ENCODE data around the gene CDH20.

Gene CDH20

GRCh38 chr18:61323951-61324350 lies 9.3 kb upstream of the CDH20 start:
- DNase-seq (ENCODE audit: insufficient read length, low spot score) (no peak), FAIRE-seq (no peak)
- no peak for TF ChIP-seq SPI1 (IDR thresholded peaks at IDR 0.05; ENCODE audit: low read depth, low read length)
- TF ChIP-seq TAF1 (IDR thresholded peaks at IDR 0.05; ENCODE audit: low read depth, low read length) = no peak
- TF ChIP-seq PAX5 (IDR thresholded peaks at IDR 0.05; ENCODE audit: insufficient read depth, low read length, severe bottlenecking) = no peak
- no peak for TF ChIP-seq POU2F2 (IDR thresholded peaks at IDR 0.05; ENCODE audit: low read depth, low read length)
- no peak for TF ChIP-seq POLR2AphosphoS5 (IDR thresholded peaks at IDR 0.05; ENCODE audit: low read depth, low read length)
- TF ChIP-seq POLR2A (IDR thresholded peaks at IDR 0.05; ENCODE audit: low read depth, low read length) = no peak

- DNase-seq (ENCODE audit: insufficient read length, low spot score) (no peak), FAIRE-seq (no peak)
- TF ChIP-seq SPI1 (IDR thresholded peaks at IDR 0.05; ENCODE audit: low read depth, low read length) = no peak
- no peak for TF ChIP-seq POU2F2 (IDR thresholded peaks at IDR 0.05; ENCODE audit: low read depth, low read length)
- TF ChIP-seq TAF1 (IDR thresholded peaks at IDR 0.05; ENCODE audit: low read depth, low read length) = no peak
- TF ChIP-seq POLR2A (IDR thresholded peaks at IDR 0.05; ENCODE audit: low read depth, low read length) = no peak
- no peak for TF ChIP-seq POLR2AphosphoS5 (IDR thresholded peaks at IDR 0.05; ENCODE audit: low read depth, low read length)
- TF ChIP-seq PAX5 (IDR thresholded peaks at IDR 0.05; ENCODE audit: insufficient read depth, low read length, severe bottlenecking) = no peak
These were observed 6.8 kb upstream of the CDH20 start for GRCh38 chr18:61326407-61326806.

DNA sequence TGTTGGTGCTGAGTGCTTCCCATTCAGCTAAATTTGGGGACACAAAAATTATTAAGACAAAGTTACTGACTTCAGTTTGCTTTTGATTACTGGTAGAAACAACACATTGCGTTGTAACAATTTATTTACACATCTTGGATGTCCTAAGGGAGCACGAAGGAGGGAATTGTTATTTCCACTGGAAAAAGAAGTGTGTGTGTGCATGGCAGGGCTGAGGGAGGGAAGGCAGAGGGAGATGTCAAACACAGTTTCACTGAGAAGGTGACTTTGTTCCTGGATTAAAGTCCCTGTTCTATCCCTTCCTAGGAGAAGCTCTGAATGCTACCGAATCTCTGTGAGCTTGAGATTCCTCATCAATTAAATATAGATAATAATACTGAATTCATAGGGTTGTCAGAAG lies 3.8 kb upstream of the CDH20 start:
- no peak for DNase-seq (ENCODE audit: insufficient read length, low spot score)
- no peak for FAIRE-seq
- TF ChIP-seq TAF1 (IDR thresholded peaks at IDR 0.05; ENCODE audit: low read depth, low read length) (no peak), POLR2AphosphoS5 (IDR thresholded peaks at IDR 0.05; ENCODE audit: low read depth, low read length) (no peak), SPI1 (IDR thresholded peaks at IDR 0.05; ENCODE audit: low read depth, low read length) (no peak), POLR2A (IDR thresholded peaks at IDR 0.05; ENCODE audit: low read depth, low read length) (no peak), POU2F2 (IDR thresholded peaks at IDR 0.05; ENCODE audit: low read depth, low read length) (no peak), PAX5 (IDR thresholded peaks at IDR 0.05; ENCODE audit: insufficient read depth, low read length, severe bottlenecking) (no peak)

DNA sequence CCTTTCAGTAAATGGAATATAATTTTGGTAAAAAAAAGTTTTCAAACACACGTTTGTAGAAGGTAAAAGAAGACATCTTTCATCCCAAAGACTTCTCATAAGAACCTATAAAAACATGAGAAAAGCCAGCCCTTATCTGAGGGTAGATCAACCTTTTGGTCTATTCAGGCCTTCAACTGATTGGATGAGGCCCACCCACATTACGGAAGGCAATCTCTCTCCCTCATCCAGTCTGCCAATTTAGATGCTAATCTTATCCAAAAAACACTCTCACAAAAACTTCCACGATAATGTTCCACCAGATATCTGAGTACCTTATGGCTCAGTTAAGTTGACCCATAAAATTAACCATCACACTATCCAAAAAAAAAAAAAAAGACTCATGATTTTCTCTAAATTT lies 2.2 kb upstream of the CDH20 start:
- TF ChIP-seq PAX5 (IDR thresholded peaks at IDR 0.05; ENCODE audit: insufficient read depth, low read length, severe bottlenecking) = no peak
- DNase-seq (ENCODE audit: insufficient read length, low spot score) = no peak
- no peak for FAIRE-seq

- FAIRE-seq (no peak), DNase-seq (ENCODE audit: insufficient read length, low spot score) (no peak)
These were observed 688 bp downstream of the CDH20 start for GRCh38 chr18:61333746-61334490.

DNA sequence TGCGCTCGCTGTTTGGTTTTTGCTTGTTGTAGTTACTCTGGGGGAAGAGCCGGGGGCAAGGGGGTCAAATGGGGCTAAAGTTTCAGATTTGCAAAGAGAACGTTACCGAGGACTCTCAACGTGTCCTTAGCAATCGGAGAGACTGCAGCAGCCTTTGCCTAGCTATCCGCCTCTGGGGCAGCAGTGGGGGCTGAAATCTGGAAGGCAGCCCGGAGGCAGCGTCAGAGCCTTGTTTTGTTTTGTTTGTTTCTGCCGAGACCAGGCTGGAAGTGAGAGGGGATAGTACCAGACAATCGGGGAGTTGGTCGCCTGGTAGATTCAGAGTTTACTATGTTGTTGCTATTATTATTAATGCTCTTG lies 1.2 kb downstream of the CDH20 start:
- DNase-seq (ENCODE audit: insufficient read length, low spot score) (no peak), FAIRE-seq (no peak)
- TF ChIP-seq SPI1 (IDR thresholded peaks at IDR 0.05; ENCODE audit: low read depth, low read length) (no peak), POLR2AphosphoS5 (IDR thresholded peaks at IDR 0.05; ENCODE audit: low read depth, low read length) (no peak), TAF1 (IDR thresholded peaks at IDR 0.05; ENCODE audit: low read depth, low read length) (no peak), POU2F2 (IDR thresholded peaks at IDR 0.05; ENCODE audit: low read depth, low read length) (no peak), PAX5 (IDR thresholded peaks at IDR 0.05; ENCODE audit: insufficient read depth, low read length, severe bottlenecking) (no peak), POLR2A (IDR thresholded peaks at IDR 0.05; ENCODE audit: low read depth, low read length) (no peak)

More at GRCh38 chr18:61333746-61334490, 688 bp downstream of the CDH20 start:
- no peak for TF ChIP-seq POLR2A (IDR thresholded peaks at IDR 0.05; ENCODE audit: low read depth, low read length)
- no peak for TF ChIP-seq POLR2AphosphoS5 (IDR thresholded peaks at IDR 0.05; ENCODE audit: low read depth, low read length)

- no peak for FAIRE-seq
- DNase-seq (ENCODE audit: insufficient read length, low spot score) = no peak
These were observed 1.9 kb downstream of the CDH20 start for GRCh38 chr18:61334951-61335683.

DNA sequence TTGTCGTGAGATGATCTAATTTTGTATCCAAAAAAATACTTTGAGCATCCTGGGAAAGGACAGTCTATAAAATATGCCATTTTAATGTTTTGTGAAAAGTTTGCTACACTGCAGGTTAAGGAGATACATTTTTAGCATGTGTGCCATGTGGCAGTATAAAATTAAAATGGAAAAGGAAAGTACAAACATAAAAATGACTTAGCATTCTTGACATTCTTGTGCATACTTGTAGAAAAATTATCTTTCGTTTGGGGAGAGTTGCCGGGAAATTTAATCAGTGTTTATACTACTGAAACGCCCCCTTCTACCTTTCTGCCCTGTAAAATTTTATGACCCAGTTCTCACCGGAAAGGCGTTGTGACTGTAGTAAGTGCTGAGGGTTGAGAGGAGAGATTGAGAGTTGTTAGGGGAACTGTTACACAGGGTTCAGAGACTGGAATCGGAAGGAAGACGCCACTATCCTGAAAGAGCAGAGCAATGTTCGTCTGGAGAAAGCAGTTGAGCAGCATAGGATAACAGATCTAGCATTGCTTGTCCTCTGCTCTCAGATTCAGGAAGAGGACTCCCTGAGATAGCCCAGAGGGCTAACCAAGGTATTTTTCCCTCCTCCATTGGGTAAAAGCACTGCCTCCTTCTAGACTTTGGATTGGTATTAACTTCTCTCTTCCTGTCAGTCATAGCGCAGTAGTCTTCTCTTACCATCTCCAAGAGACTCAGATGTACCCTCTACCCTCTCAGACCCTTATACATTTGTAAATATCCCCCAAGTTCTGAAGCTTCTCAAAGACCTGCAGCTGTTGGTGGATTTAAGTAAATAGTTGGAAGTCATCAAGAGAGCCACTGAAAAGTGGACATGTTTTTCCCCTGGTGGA lies 2.7 kb downstream of the CDH20 start:
- FAIRE-seq (no peak), DNase-seq (ENCODE audit: insufficient read length, low spot score) (no peak)
- TF ChIP-seq POLR2AphosphoS5 (IDR thresholded peaks at IDR 0.05; ENCODE audit: low read depth, low read length) (no peak), POU2F2 (IDR thresholded peaks at IDR 0.05; ENCODE audit: low read depth, low read length) (no peak), TAF1 (IDR thresholded peaks at IDR 0.05; ENCODE audit: low read depth, low read length) (no peak), SPI1 (IDR thresholded peaks at IDR 0.05; ENCODE audit: low read depth, low read length) (no peak), PAX5 (IDR thresholded peaks at IDR 0.05; ENCODE audit: insufficient read depth, low read length, severe bottlenecking) (no peak), POLR2A (IDR thresholded peaks at IDR 0.05; ENCODE audit: low read depth, low read length) (no peak)

More at GRCh38 chr18:61334951-61335683, 1.9 kb downstream of the CDH20 start:
- no peak for TF ChIP-seq POLR2A (IDR thresholded peaks at IDR 0.05; ENCODE audit: low read depth, low read length)
- TF ChIP-seq POU2F2 (IDR thresholded peaks at IDR 0.05; ENCODE audit: low read depth, low read length) = no peak
- TF ChIP-seq POLR2AphosphoS5 (IDR thresholded peaks at IDR 0.05; ENCODE audit: low read depth, low read length) = no peak
- no peak for TF ChIP-seq PAX5 (IDR thresholded peaks at IDR 0.05; ENCODE audit: insufficient read depth, low read length, severe bottlenecking)
- TF ChIP-seq TAF1 (IDR thresholded peaks at IDR 0.05; ENCODE audit: low read depth, low read length) = no peak
- no peak for TF ChIP-seq SPI1 (IDR thresholded peaks at IDR 0.05; ENCODE audit: low read depth, low read length)

GRCh38 chr18:61336766-61337165 lies 3.5 kb downstream of the CDH20 start:
- FAIRE-seq (no peak), DNase-seq (ENCODE audit: insufficient read length, low spot score) (no peak)
- no peak for TF ChIP-seq POLR2AphosphoS5 (IDR thresholded peaks at IDR 0.05; ENCODE audit: low read depth, low read length)
- no peak for TF ChIP-seq SPI1 (IDR thresholded peaks at IDR 0.05; ENCODE audit: low read depth, low read length)
- TF ChIP-seq PAX5 (IDR thresholded peaks at IDR 0.05; ENCODE audit: insufficient read depth, low read length, severe bottlenecking) = no peak
- TF ChIP-seq POLR2A (IDR thresholded peaks at IDR 0.05; ENCODE audit: low read depth, low read length) = no peak
- no peak for TF ChIP-seq POU2F2 (IDR thresholded peaks at IDR 0.05; ENCODE audit: low read depth, low read length)
- no peak for TF ChIP-seq TAF1 (IDR thresholded peaks at IDR 0.05; ENCODE audit: low read depth, low read length)
